H1 (cell line): ENCODE measurements around the gene LRP1.

Source experiments
- FOSL1 ChIP-seq: IDR thresholded peaks from 2 replicates; pipeline ENCODE4 v1.6.1; 2011; ENCODE audit warnings: mild to moderate bottlenecking, low read depth, low read length, moderate library complexity; ENCODE audit not compliant: insufficient read depth
- NANOG ChIP-seq: IDR thresholded peaks from 2 replicates; pipeline ENCODE4 v1.6.1; 2011; ENCODE audit warnings: low read length, low read depth, mild to moderate bottlenecking, inconsistent platforms; ENCODE audit not compliant: insufficient read depth, poor library complexity, severe bottlenecking
- POLR2AphosphoS5 ChIP-seq: IDR thresholded peaks from 2 replicates; pipeline ENCODE4 v1.6.1; 2011; ENCODE audit warnings: low read depth, low read length
- RFX5 ChIP-seq: IDR thresholded peaks from 2 replicates; pipeline ENCODE4 v1.6.1; 2011; ENCODE audit warnings: low read depth, low read length, improper control_type of control experiment, borderline replicate concordance
- SP2 ChIP-seq: IDR thresholded peaks from 2 replicates; pipeline ENCODE4 v1.6.1; 2012; ENCODE audit warnings: mild to moderate bottlenecking, low read length, inconsistent platforms
- TF ChIP-seq, protein P1 (sequence below), 3 experiments: IDR thresholded peaks; 1 replicate in 2 of 3; 2 replicates in 1 of 3; pipeline versions ENCODE4 v1.5.1 to v1.6.1; 2011; ENCODE audit warnings: low read length in 3 of 3, mild to moderate bottlenecking in 3 of 3, inconsistent platforms in 2 of 3, low read depth in 1 of 3, moderate library complexity in 1 of 3; ENCODE audit not compliant: insufficient read depth in 1 of 3; ENCODE audit errors: control extremely low read depth in 1 of 3

DNA sequence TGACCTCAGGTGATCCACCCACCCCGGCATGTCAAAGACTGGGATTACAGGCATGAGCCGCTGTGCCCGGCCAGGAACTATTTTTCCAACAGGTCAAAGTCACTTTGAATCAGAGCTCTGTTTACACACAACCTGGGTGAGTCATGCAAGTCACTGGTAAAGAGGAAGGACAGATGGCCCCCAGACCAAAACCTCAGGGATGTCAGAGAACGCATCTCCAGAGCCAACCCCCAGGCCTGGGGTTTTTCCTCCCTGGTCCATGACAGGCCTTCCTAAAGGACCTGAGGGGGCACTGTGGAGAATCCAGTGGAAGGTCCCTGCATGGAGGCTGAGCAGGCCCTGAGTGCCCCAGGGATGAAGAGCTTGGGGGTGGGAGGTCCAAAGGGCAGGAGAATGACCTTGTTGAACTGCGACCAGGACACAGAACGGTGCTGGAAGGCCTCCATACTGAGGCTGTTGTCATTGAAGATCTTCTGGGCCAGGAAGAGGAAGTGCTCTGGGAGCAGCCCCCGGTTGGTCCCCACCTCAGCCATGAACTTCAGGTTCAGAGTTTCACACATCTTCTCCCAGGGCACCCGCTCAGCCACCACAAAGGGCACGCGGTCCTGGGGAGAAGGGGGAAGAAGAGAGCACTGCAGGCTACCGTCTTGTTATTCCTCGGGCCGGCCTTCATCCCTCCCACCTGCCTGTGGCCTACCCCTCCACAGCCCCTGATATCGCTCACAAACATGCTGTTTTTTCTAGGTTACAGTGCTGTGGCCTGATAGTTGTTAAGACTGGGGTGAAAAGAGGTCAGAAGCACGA, 26.2 kb upstream of the LRP1 start:
- no peak for TF ChIP-seq RFX5
- TF ChIP-seq POLR2AphosphoS5 = no peak
- no peak for TF ChIP-seq SP2
- TF ChIP-seq, protein P1, sequence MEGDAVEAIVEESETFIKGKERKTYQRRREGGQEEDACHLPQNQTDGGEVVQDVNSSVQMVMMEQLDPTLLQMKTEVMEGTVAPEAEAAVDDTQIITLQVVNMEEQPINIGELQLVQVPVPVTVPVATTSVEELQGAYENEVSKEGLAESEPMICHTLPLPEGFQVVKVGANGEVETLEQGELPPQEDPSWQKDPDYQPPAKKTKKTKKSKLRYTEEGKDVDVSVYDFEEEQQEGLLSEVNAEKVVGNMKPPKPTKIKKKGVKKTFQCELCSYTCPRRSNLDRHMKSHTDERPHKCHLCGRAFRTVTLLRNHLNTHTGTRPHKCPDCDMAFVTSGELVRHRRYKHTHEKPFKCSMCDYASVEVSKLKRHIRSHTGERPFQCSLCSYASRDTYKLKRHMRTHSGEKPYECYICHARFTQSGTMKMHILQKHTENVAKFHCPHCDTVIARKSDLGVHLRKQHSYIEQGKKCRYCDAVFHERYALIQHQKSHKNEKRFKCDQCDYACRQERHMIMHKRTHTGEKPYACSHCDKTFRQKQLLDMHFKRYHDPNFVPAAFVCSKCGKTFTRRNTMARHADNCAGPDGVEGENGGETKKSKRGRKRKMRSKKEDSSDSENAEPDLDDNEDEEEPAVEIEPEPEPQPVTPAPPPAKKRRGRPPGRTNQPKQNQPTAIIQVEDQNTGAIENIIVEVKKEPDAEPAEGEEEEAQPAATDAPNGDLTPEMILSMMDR (IDR thresholded peaks at IDR 0.05; ENCODE audit: control extremely low read depth in 1 of 3, insufficient read depth in 1 of 3, low read depth in 1 of 3, low read length in 3 of 3) = no peak
- no peak for TF ChIP-seq NANOG
- TF ChIP-seq FOSL1 = no peak
